ENCODE results near the gene RAB40A.

The RAB40A gene

DNA sequence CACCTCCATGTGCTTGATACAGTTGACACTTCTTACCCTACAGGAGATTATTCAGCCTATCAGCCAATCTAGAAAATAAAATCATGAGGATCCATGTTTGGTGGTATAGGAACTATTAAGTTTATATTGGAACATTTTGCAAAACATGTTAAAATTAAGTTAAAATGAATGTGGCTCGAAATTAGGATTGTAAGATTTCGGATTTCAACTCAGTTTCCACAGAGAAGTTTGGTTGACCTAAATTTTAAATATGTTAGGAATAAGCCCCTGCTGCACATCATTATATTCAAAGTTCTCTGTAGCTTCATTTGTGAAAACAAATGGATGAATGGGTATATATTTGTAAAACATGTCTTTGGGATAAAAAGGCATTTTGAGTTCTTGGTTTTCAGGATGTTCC lies at the start of gene RAB40A:
Gene RAB40A (minus strand): TSS at position 101 of the 400 bp plus-strand sequence. CDS start 18,733 bp downstream, outside the sequence.
- no peak for DNase-seq

- no peak for DNase-seq
These were observed 46.5 kb upstream of the RAB40A start for GRCh38 chrX:103565752-103566151.

DNA sequence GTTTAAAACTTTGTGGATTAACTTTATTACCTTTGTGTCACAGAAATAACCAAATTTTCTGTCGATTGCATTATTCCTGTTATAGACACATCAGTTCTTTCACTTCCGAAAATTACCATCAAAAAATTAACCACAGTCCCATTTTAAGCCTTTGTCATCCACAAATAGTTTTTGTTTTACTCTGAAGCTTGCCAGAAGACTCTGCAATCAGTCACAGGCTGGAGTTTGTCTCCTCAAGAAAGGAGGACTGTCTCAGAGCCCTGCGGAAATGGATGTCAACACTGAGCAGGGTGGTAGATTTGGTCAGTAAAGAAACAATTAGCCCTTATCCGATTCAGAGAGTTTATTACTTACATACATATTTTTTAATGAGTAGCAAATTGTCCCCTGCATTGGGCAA lies 45.9 kb upstream of the RAB40A start:
- no peak for DNase-seq

- no peak for DNase-seq
These were observed 43.5 kb upstream of the RAB40A start for GRCh38 chrX:103562801-103563200.

DNA sequence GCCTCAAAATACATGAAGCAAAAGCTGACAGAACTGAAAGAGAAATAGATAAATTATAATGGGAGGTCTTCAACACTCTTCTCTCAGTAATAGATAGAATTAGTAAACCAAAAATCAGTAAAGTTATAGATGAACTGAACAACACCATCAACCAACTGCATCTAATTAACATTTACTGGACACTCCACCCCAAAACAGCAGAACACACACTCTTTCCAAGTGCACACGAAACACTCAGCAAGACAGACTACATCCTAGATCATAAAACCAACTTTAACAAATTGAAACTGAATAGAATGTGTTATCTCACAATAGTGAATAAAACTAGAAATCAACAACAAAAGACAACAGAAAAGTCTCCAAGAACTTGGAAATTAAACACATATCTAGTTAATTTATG lies 41.0 kb upstream of the RAB40A start:
- no peak for DNase-seq

DNA sequence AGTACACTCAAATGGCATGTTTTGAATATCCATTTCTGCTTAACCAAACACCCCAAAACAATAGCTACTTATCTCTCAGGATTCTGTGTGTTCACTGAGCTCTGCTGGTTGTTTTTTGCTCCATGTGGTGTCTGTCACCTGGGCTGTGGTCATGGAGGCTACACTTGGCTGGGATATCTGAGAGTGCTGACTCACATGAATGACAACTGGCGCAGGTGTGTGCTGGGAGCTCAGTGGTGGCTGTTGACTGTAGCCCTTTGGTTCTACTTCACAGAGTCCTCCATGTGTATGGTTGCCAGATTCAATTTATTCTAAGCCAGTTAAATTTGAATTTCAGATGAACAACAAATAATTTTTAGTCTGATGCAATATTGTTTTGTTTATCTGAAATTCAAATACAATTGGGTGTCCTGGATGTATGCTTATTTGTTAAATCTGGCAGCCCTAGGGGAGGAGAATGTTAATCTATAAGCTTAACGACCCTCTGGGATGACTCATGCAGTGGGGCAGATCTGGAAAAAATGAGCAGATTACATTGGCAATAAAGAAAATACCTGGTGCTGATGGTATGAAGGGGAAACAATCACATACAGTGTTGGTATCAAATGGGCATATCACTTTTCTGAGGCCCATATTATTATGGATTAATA lies 37.8 kb upstream of the RAB40A start:
- no peak for DNase-seq

GRCh38 chrX:103554687-103555424 lies 35.6 kb upstream of the RAB40A start:
- DNase-seq = peak; percentile 74

- DNase-seq = no peak
These were observed 32.9 kb upstream of the RAB40A start for GRCh38 chrX:103552236-103552635.

DNA sequence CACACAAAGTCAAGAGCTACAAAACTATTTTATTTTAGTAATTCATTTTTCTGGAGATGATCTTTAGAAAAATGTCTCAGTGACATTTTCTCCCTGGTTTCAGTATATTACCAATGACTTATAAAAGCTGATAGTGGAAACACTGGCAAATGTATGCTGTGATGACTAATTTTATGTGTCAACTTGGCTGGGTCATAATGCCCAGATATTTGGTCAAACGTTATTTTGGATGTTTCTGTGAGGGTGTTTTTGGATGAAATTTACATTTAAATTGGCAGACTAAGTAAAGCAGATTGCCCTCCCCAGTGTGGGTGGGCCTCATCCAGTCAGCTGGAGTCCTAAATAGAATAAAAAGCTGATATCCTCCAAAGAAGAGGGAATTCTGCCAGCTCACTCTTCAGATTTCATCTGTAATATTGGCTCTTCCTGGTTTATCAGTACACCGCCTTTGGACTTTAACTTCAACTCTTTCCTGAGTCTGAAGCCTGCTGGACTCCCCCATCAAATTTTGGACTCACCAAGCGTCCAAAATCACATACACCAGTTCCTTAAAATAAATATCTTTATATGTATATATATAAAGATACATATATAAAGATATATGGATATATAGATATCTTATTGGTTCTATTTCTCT lies 31.2 kb upstream of the RAB40A start:
- no peak for DNase-seq

GRCh38 chrX:103549916-103550315 lies 30.6 kb upstream of the RAB40A start:
- DNase-seq = no peak

- DNase-seq = no peak
These were observed 20.9 kb upstream of the RAB40A start for GRCh38 chrX:103540145-103540544.

DNA sequence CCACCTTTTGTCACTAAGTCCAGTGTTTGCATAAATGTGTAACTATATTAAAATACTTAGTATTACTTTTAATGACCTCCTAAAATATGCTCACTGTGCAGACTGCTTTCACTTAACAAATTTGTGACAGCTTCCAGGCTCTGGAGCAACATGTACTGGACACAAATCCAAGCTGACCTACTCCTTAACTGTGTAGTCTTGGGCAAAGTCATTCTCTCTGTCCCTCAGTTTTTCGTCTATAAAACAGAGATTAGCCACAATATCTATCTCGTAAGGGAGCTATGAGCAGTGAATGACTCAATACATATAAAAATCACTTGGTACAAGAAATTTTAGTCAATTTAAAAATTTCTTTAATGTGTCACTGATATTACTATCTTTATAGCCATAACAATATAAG lies 20.4 kb upstream of the RAB40A start:
- DNase-seq = no peak

DNA sequence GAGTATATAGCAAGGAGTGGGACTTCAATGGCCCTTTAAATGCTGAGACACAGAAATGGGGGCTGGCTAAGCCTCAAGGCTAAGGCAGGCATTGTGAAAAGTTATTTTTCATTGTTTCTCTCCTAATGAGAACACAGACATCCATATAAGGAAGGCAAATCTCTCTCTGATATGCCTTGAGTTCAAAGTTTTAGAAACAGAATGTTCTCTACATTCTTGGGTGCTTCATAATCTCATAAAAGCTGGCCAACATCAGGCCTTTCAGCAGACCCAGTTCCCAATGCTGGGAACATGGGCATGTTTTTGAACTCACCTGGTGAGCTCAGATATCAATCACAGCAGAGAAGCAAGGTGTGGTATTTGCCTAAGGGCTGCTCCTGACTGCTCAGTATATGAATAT lies 19.4 kb upstream of the RAB40A start:
- no peak for DNase-seq

- no peak for DNase-seq
These were observed 18.6 kb upstream of the RAB40A start for GRCh38 chrX:103537871-103538387.

- DNase-seq = no peak
These were observed 17.4 kb upstream of the RAB40A start for GRCh38 chrX:103536732-103537131.

DNA sequence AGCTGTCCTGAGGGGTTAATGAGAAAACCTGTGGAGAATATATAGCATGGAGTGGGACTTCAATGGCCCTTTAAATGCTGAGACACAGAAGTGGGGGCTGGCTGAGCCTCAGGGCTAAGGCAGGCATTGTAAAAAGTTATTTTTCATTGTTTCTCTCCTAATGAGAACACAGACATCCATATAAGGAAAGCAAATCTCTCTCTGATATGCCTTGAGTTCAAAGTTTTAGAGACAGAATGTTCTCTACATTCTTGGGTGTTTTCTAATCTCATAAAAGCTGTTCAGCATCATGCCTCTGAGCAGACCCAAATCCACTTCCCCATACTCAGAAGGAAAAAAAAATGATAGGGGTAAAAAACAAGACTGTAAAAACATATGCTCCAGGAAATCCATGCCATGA lies 16.8 kb upstream of the RAB40A start:
- DNase-seq = no peak

GRCh38 chrX:103535206-103535605 lies 15.9 kb upstream of the RAB40A start:
- no peak for DNase-seq

DNA sequence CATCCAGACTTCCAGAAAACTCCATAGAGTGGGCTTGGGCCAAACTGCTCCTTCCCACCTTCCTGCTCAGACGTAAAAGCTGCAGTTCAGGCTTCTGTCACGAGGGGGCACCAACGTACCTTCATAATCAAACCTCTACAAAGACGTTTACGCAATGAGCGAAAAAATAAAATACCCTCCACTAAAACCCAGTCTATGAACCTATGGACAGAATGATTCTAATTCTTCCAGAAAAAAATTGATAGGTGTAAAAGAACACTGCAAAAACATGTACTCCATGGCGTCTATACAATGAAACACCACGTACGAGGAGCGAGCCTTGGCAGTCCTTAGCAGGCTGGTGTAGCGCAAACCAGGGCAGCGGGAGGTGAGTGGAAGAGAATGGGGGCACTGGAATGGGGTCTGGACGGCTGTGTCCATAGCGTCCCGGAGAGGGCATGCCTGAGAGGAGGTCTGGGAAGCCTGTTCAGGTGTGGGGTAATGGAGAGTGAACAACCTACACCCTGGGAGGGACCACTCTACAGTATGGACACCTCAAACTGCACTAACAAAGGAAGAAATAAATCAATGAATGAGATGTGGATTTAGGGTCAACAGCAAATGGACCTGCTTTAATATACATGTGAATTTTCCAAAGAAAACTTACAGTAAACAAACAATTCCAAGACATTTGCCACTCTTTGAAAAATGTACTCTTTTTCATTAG lies 14.4 kb upstream of the RAB40A start:
- peak; percentile 85 for DNase-seq

DNA sequence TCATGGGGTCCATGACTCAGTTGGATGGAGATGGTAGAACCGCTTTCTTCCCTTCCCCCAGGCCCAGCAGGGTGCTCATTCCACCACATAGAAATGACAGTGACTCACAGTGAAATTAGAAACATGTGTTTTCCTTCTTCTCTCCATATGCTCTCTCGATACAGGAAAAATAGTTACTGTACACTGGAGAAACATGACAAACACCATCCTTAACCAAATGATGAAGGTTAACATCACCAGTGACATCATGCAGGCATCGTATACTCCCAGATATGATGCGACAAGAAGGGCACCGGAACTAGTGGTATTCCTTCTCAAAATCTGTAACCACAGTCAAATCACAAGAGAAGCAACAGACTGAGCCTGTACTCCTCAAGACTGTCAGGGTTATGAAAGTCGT lies 11.7 kb upstream of the RAB40A start:
- DNase-seq = no peak

DNA sequence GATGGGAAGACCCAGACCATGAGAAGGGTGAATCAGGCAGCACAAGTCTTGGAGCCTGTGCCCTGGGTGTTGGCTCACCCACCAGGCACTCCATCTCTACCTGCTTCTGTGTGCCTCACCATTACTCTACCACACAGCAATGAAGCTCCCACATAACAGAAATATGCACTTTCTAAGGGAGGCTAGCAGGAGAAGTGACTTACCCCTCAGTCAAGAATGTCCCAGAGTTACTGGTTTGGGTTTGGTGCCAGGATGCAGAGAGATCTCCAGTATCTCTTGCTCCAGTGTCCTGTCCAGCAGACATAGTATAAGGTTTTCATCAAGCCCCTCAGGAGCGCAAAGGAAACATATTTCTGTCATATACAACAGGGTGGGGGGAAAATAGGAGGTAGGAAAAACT lies 11.3 kb upstream of the RAB40A start:
- no peak for DNase-seq

DNA sequence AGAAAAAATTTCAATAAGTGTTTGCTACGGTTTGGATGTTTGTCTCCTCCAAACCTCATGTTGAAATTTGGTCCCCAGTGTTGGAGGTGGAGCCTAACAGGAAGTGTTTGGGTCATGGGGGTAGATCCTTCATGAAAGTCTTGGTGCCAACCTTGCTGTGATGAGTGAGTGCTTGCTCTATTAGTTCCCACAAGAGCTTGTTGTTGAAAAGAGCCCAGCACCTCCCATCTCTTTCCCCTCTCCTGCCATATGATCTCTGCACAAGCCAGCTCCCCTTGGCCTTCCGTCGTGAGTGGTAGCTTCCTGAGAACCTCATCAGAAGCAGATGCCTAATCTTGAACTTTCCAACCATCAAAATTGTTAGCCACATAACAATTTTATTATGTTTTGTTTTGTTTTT lies 10.3 kb upstream of the RAB40A start:
- no peak for DNase-seq

- no peak for DNase-seq
These were observed 5.5 kb upstream of the RAB40A start for GRCh38 chrX:103524747-103525146.

DNA sequence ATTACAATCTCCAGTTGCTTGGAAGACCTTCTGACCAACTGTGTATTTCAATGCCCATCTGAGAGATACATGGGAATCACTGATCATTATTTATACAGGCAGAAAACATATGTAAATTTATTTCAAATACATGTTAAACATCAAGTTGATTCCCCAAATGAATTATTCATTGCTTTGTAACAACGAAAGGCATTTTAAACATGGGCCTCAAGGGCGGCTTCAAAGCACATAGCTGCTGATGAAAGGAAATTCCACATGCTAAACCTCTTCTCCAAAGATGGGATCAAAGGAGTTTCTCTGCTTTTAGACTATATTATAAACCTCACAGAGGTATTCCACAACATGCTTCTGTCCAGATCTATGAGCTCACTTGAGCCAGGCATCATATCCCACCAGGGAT lies 4.3 kb upstream of the RAB40A start:
- DNase-seq = no peak
